Measurements from ENCODE around the gene JOSD1. TPM values are rescaled to one million over a fixed set of nuclear protein-coding genes. Genes with fewer than 3 reads are reported as not detected.

JOSD1 gene
- total and polyA plus RNA-seq, 9 of the 15 experiments (the other 6 are each of a cell fraction or from before 2014, with no cell fraction given): 8.9 to 39.1 (median 30.4) TPM

- WGBS (ENCODE audit: insufficient coverage, low coverage, missing lambda C conversion rate): 98% methylated on average over 6 of the region's 18 CpGs
- Histone ChIP-seq H3K27ac (ENCODE audit: extremely low read depth, low read depth, low read length) (no peak overlapping the region), H2AFZ (ENCODE audit: low read depth, low read length) (no peak overlapping the region), H3K79me2 (ENCODE audit: control insufficient read depth, insufficient read depth, low read length) (no peaks in the 10 kb centered on the region), H3K27me3 (ENCODE audit: control insufficient read depth in 2 of 2, insufficient read depth in 2 of 2, low read length in 2 of 2) (no peaks in the 10 kb centered on the region), H3K4me3 (no peak overlapping the region), H3K9me1 (ENCODE audit: control insufficient read depth, insufficient read depth, low read length) (no peaks in the 10 kb centered on the region), H3K36me3 (ENCODE audit: control insufficient read depth, insufficient read depth, low read length) (peaks cover 93% of the 10 kb centered on the region), H3K4me1 (replicated peaks in 1 of 2; ENCODE audit: control insufficient read depth in 2 of 2, insufficient read depth in 2 of 2, low read length in 2 of 2) (peaks cover 0 to 4% of the 10 kb centered on the region in 2 experiments; a peak in 1 of 5 replicates), H4K20me1 (replicated peaks; ENCODE audit: control insufficient read depth, insufficient read depth, low read length) (no peaks in the 10 kb centered on the region; the same call in 1 of the 2 replicates), H3K9me3 (replicated peaks; ENCODE audit: control insufficient read depth, insufficient read depth, low read depth, low read length) (no peaks in the 10 kb centered on the region), H3K4me2 (ENCODE audit: insufficient read depth, low read length) (no peak overlapping the region), H3K9ac (ENCODE audit: insufficient read depth in 1 of 2, low read depth in 2 of 2, low read length in 2 of 2) (no peak overlapping the region)
- TF ChIP-seq POLR2A (conservative IDR thresholded peaks at IDR 0.05): peak; percentile 19; the same call in 1 of the 2 replicates
- TF ChIP-seq SPI1 (IDR thresholded peaks at IDR 0.05; ENCODE audit: borderline replicate concordance, low read depth, low read length): no peak
- TF ChIP-seq PHB2 (IDR thresholded peaks at IDR 0.05; ENCODE audit: low read depth): no peak
- 0 out of 2 replicates have a peak, but pooled peaks have one; percentile 15 for TF ChIP-seq POLR2G (IDR thresholded peaks at IDR 0.05; ENCODE audit: low read depth, low read length)
- ChIA-PET POLR2A (interaction anchor here (0.6 to 1.4 kb wide), 4 partner anchors 9 to 32 kb away, joined by 3 read pairs; no protein-coding TSS in a partner anchor), CTCF (ENCODE audit: low intra/inter-chr PET ratio) (no interaction called here)
- no TSS peak for BruUV-seq (replicated peaks)
- DNase-seq (ENCODE audit: extremely low read depth in 1 of 4, low spot score in 3 of 4) (no peak), FAIRE-seq (no peak), ATAC-seq (no peak)
- in situ Hi-C loops (cut with MboI): no loop called here
- intact Hi-C loops (cut with micrococcal nuclease): no loop called here
These were observed 37.8 kb upstream of the JOSD1 start for GRCh38 chr22:38738475-38739070.

- BruUV-seq (replicated peaks): no TSS peak
- ATAC-seq (no peak), DNase-seq (ENCODE audit: extremely low read depth in 1 of 4, low spot score in 3 of 4) (no peak), FAIRE-seq (no peak)
- in situ Hi-C loops (cut with MboI) (no loop called here), intact Hi-C loops (cut with micrococcal nuclease) (no loop called here)
- no peak overlapping the region for H3K4me2 ChIP-seq (ENCODE audit: insufficient read depth, low read length)
- H3K9ac ChIP-seq (ENCODE audit: insufficient read depth in 1 of 2, low read depth in 2 of 2, low read length in 2 of 2): peak overlapping the region in 1 of 2 experiments; percentile 58; a peak in 2 of 4 replicates
- H3K9me1 ChIP-seq (ENCODE audit: control insufficient read depth, insufficient read depth, low read length): no peaks in the 10 kb centered on the region
- peaks cover 92% of the 10 kb centered on the region for H3K36me3 ChIP-seq (ENCODE audit: control insufficient read depth, insufficient read depth, low read length)
- H4K20me1 ChIP-seq (replicated peaks; ENCODE audit: control insufficient read depth, insufficient read depth, low read length): no peaks in the 10 kb centered on the region; the same call in 1 of the 2 replicates
- H3K9me3 ChIP-seq (replicated peaks; ENCODE audit: control insufficient read depth, insufficient read depth, low read depth, low read length): no peaks in the 10 kb centered on the region
- H3K27ac ChIP-seq (ENCODE audit: extremely low read depth, low read depth, low read length): no peak overlapping the region
- H3K4me3 ChIP-seq: no peak overlapping the region
- no peaks in the 10 kb centered on the region for H3K79me2 ChIP-seq (ENCODE audit: control insufficient read depth, insufficient read depth, low read length)
- POLR2A ChIA-PET: interaction anchor here (0.5 to 1.4 kb wide), 4 partner anchors 10 to 17 kb away, joined by 3 to 6 read pairs (median 4); no protein-coding TSS in a partner anchor
- no peak overlapping the region for H2AFZ ChIP-seq (ENCODE audit: low read depth, low read length)
- CTCF ChIA-PET (ENCODE audit: low intra/inter-chr PET ratio): no interaction called here
- H3K27me3 ChIP-seq (ENCODE audit: control insufficient read depth in 2 of 2, insufficient read depth in 2 of 2, low read length in 2 of 2): no peaks in the 10 kb centered on the region
- WGBS (ENCODE audit: insufficient coverage, low coverage, missing lambda C conversion rate): 82% methylated on average over 20 of the region's 21 CpGs
- peaks cover 0 to 8% of the 10 kb centered on the region in 2 experiments; a peak in 2 of 5 replicates for H3K4me1 ChIP-seq (replicated peaks in 1 of 2; ENCODE audit: control insufficient read depth in 2 of 2, insufficient read depth in 2 of 2, low read length in 2 of 2)
- TF ChIP-seq ZNF3 (CRISPR knock-in tag; IDR thresholded peaks at IDR 0.05): no peak
- no peak for TF ChIP-seq PRPF4 (IDR thresholded peaks at IDR 0.05; ENCODE audit: insufficient read depth, low read depth, low read length, poor library complexity, severe bottlenecking)
- peak; percentile 38 for TF ChIP-seq PRDM10 (IDR thresholded peaks at IDR 0.05; ENCODE audit: partially characterized antibody)
- TF ChIP-seq MAFG (tag; conservative IDR thresholded peaks at IDR 0.05): no peak
- TF ChIP-seq ELK3 (CRISPR knock-in tag; IDR thresholded peaks at IDR 0.05): no peak
- TF ChIP-seq POLR2A (conservative IDR thresholded peaks at IDR 0.05): 0 out of 2 replicates have a peak, but pooled peaks have one; percentile 33
These were observed 36.7 kb upstream of the JOSD1 start for GRCh38 chr22:38737302-38738060.

Data from K562 (cell line).